Liver (tissue), 9 donors: ENCODE results near the gene EBLN2. TPM values are rescaled to one million over a fixed set of nuclear protein-coding genes. Genes with fewer than 3 reads are reported as not detected.
A peak's percentile ranks its signal among the peaks of the same experiment; 100 is the strongest.

Experiments
- DNase-seq: peaks from one replicate; pipeline ENCODE4 v3.0.0-alpha.2; 2017; ENCODE audit warnings: low spot score
- H3K27ac ChIP-seq, 2 donors: one replicate each; pipeline ENCODE4 v1.7.0; 2013; ENCODE audit warnings: inconsistent platforms in 2 of 2, low read length in 2 of 2, control low read depth in 1 of 2, low read depth in 1 of 2, mild to moderate bottlenecking in 1 of 2
- H3K27me3 ChIP-seq, 4 donors: one replicate each; pipeline versions ENCODE4 v1.6.1 to v1.7.0; 2013; ENCODE audit warnings: low read length in 3 of 4, inconsistent platforms in 1 of 4, mild to moderate bottlenecking in 1 of 4, moderate library complexity in 1 of 4; ENCODE audit not compliant: control insufficient read depth in 4 of 4, insufficient read depth in 4 of 4
- H3K36me3 ChIP-seq, 4 donors: one replicate each; pipeline versions ENCODE4 v1.6.1 to v1.7.0; 2013; ENCODE audit warnings: low read length in 3 of 4, mild to moderate bottlenecking in 3 of 4, low read depth in 1 of 4, moderate library complexity in 1 of 4; ENCODE audit not compliant: control insufficient read depth in 4 of 4, insufficient read depth in 3 of 4
- H3K4me1 ChIP-seq, 4 donors: one replicate each; pipeline versions ENCODE4 v1.6.1 to v1.7.0; 2013; ENCODE audit warnings: low read length in 3 of 4, mild to moderate bottlenecking in 3 of 4, moderate library complexity in 1 of 4; ENCODE audit not compliant: control insufficient read depth in 4 of 4, insufficient read depth in 4 of 4
- H3K4me3 ChIP-seq, 3 donors: one replicate each; pipeline versions ENCODE4 v1.6.1 to v1.7.0; 2013; ENCODE audit warnings: low read length in 3 of 3, control low read depth in 1 of 3, low read depth in 1 of 3, mild to moderate bottlenecking in 1 of 3
- H3K9ac ChIP-seq, 2 donors: one replicate each; pipeline ENCODE4 v1.7.0; 2013; ENCODE audit warnings: low read length in 2 of 2, mild to moderate bottlenecking in 2 of 2, moderate library complexity in 2 of 2, control low read depth in 1 of 2, low read depth in 1 of 2
- H3K9me3 ChIP-seq, 4 donors: one replicate each; pipeline versions ENCODE4 v1.6.1 to v1.7.0; 2013; ENCODE audit warnings: low read length in 3 of 4; ENCODE audit not compliant: control insufficient read depth in 4 of 4
- EGR1 ChIP-seq, 2 donors: IDR thresholded peaks; 2 replicates each; pipeline ENCODE4 v1.6.1; 2016 to 2018; ENCODE audit warnings: antibody characterized with exemption in 2 of 2, low read depth in 2 of 2
- GABPA ChIP-seq, 2 donors: IDR thresholded peaks in 1 of 2; conservative IDR thresholded peaks in 1 of 2; 2 replicates each; pipeline ENCODE4 v1.6.1; 2016; ENCODE audit warnings: antibody characterized with exemption in 2 of 2, mild to moderate bottlenecking in 1 of 2, moderate library complexity in 1 of 2
- HNF4A ChIP-seq, 2 donors: conservative IDR thresholded peaks; 2 replicates each; pipeline ENCODE4 v1.6.1; 2016; ENCODE audit warnings: antibody characterized with exemption in 2 of 2, mild to moderate bottlenecking in 2 of 2
- JUND ChIP-seq, 2 donors: IDR thresholded peaks; 2 replicates each; pipeline ENCODE4 v1.6.1; 2016; ENCODE audit warnings: antibody characterized with exemption in 2 of 2
- RAD21 ChIP-seq, 2 donors: IDR thresholded peaks; 2 replicates each; pipeline ENCODE4 v1.6.1; 2016; ENCODE audit warnings: antibody characterized with exemption in 2 of 2, mild to moderate bottlenecking in 2 of 2
- TAF1 ChIP-seq: conservative IDR thresholded peaks from 2 replicates; pipeline ENCODE4 v1.6.1; 2016; ENCODE audit warnings: antibody characterized with exemption, mild to moderate bottlenecking
- WGBS: extraction: QIAGEN DNeasy Blood & Tissue Kit; methylation state at CpG from one replicate; pipeline ENCODE4 v1.1.7; 2013; 5-methylcytosine and 5-hydroxymethylcytosine counted together
- polyA plus RNA-seq, 2 donors: library from polyadenylated mRNA; stranded (reverse) in 1 of 2; unstranded in 1 of 2; fragments of 200-250 nt in 1 of 2; fragments of >200 nt in 1 of 2; fragmentation: Nextera tagmentation in 1 of 2; extraction: Ambion mirVana in 1 of 2; gene quantifications; one replicate each; pipeline versions ENCODE4 v1.2.1 to v1.2.3, GENCODE V29; 2013 to 2015
- total RNA-seq, 2 donors: library from RNA; depleted of rRNA; stranded (reverse); fragments of >200 nt; gene quantifications; one replicate each; pipeline ENCODE4 v1.2.3, GENCODE V29; 2014
- TF ChIP-seq, protein P1 (sequence below): IDR thresholded peaks from 2 replicates; pipeline ENCODE4 v1.6.1; 2016; ENCODE audit warnings: antibody characterized with exemption
- TF ChIP-seq, protein P2 (sequence below): IDR thresholded peaks from 2 replicates; pipeline ENCODE4 v1.6.1; 2016; ENCODE audit warnings: antibody characterized with exemption
- TF ChIP-seq, protein P3 (sequence below): IDR thresholded peaks from 2 replicates; pipeline ENCODE4 v1.6.1; 2016; ENCODE audit warnings: antibody characterized with exemption, mild to moderate bottlenecking
- TF ChIP-seq, protein P4 (sequence below): IDR thresholded peaks from 2 replicates; pipeline ENCODE4 v1.6.1; 2016; ENCODE audit warnings: antibody characterized with exemption
- donor health status: healthy.
- donor health status: healthy.
- donor health status: healthy.
- donor health status: healthy.
- donor health status: healthy.

The EBLN2 gene
- total and polyA plus RNA-seq, 4 donors = 0.31 to 7.2 (median 2.0) TPM

DNA sequence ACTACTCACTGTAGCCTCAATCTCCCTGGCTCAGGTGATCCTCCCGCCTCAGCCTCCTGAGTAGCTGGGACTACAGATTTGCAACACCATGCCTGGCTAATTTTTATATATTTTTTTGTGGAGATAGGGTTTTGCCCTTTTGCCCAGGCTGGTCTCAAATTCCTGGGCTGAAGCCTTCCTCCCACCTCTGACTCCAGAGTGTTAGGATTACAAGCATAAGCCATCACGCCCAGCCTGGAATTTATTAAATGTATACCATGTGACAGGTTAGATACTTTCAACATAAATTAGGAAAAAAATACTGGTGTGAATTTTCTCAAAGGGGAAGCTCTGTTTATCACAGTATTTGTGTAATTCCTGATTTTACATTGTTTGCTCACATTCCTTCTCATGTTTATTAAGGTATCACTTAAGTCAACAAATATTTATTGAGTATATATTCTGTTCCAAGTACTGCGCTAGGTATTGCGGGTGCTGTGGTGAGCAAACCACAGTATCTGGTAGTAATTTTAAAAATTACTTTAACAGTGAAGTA lies 40.1 kb upstream of the EBLN2 start:
- Histone ChIP-seq H3K27ac (no peak overlapping the region), H3K4me1 (peaks cover 3 to 22% (median 10%) of the 10 kb centered on the region in 4 donors), H3K4me3 (no peak overlapping the region), H3K27me3 (no peaks in the 10 kb centered on the region), H3K9ac (no peak overlapping the region), H3K36me3 (peaks cover 0 to 2% (median 0%) of the 10 kb centered on the region in 4 donors), H3K9me3 (no peaks in the 10 kb centered on the region)
- WGBS = 38% methylated on average over 4 of the region's 4 CpGs
- no peak for DNase-seq
- TF ChIP-seq, protein P1, sequence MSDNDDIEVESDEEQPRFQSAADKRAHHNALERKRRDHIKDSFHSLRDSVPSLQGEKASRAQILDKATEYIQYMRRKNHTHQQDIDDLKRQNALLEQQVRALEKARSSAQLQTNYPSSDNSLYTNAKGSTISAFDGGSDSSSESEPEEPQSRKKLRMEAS = no peak
- peak in 1 of 2 donors; percentile 22 for TF ChIP-seq HNF4A (conservative IDR thresholded peaks at IDR 0.05)
- TF ChIP-seq, protein P2, sequence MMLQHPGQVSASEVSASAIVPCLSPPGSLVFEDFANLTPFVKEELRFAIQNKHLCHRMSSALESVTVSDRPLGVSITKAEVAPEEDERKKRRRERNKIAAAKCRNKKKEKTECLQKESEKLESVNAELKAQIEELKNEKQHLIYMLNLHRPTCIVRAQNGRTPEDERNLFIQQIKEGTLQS = no peak

DNA sequence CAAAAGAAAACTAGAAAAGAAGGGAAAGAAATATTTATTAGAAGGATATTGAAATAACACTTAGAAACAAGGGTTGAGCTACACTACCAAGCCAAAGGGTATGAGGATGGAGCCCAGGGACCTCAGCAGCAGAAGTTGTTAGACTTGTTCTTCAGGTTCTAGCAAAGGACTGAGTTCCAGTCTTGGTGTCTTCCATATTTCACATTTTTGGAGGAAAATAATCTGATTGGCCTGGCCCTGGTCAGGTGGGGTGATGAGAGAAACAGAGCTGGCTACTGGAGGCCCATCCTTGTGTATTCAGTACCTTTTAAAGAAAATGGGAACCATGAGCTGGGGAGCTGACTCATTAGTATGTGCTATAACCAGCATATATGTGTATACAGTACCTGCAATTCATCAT lies 36.6 kb upstream of the EBLN2 start:
- Histone ChIP-seq H3K27me3 (no peaks in the 10 kb centered on the region), H3K27ac (no peak overlapping the region), H3K4me1 (peaks cover 5 to 28% (median 21%) of the 10 kb centered on the region in 4 donors), H3K9ac (no peak overlapping the region), H3K4me3 (no peak overlapping the region), H3K9me3 (no peaks in the 10 kb centered on the region), H3K36me3 (no peaks in the 10 kb centered on the region)
- TF ChIP-seq, protein P3, sequence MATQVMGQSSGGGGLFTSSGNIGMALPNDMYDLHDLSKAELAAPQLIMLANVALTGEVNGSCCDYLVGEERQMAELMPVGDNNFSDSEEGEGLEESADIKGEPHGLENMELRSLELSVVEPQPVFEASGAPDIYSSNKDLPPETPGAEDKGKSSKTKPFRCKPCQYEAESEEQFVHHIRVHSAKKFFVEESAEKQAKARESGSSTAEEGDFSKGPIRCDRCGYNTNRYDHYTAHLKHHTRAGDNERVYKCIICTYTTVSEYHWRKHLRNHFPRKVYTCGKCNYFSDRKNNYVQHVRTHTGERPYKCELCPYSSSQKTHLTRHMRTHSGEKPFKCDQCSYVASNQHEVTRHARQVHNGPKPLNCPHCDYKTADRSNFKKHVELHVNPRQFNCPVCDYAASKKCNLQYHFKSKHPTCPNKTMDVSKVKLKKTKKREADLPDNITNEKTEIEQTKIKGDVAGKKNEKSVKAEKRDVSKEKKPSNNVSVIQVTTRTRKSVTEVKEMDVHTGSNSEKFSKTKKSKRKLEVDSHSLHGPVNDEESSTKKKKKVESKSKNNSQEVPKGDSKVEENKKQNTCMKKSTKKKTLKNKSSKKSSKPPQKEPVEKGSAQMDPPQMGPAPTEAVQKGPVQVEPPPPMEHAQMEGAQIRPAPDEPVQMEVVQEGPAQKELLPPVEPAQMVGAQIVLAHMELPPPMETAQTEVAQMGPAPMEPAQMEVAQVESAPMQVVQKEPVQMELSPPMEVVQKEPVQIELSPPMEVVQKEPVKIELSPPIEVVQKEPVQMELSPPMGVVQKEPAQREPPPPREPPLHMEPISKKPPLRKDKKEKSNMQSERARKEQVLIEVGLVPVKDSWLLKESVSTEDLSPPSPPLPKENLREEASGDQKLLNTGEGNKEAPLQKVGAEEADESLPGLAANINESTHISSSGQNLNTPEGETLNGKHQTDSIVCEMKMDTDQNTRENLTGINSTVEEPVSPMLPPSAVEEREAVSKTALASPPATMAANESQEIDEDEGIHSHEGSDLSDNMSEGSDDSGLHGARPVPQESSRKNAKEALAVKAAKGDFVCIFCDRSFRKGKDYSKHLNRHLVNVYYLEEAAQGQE = no peak
- TF ChIP-seq JUND (IDR thresholded peaks at IDR 0.05) = no peak
- no peak for TF ChIP-seq RAD21 (IDR thresholded peaks at IDR 0.05)
- no peak for TF ChIP-seq TAF1
- no peak for DNase-seq

DNA sequence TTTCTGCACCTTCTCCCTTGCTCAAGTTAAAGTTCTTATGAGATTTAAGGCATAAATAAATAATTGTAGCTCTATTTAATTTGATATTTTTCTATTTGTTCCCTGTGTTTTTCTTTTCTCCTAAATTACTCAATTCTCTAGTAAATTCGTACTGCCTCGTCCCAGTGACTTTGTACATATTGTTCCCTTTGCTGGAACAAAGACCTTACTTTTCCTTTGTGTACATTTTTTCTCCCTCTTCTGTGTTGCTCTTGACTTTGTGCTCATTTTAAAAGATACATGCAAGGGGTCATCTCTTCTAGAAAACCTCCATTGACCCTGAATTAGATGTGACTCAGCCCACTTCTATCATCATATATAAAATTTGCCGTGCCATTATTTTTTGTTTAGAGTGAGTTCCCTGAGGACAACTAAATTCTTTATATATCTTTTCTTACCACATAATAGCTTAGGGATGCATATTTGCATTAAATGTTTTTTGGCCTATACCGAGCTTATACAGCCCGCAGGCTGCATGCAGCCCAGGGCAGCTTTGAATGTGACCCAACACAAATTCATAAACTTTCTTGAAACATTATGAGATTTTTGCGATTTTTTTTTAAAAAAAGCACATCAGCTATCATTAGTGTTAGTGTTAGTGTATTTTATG lies 35.2 kb upstream of the EBLN2 start:
- WGBS = 70% methylated on average over 6 of the region's 6 CpGs
- Histone ChIP-seq H3K27me3 (no peaks in the 10 kb centered on the region), H3K4me1 (peaks cover 5 to 27% (median 20%) of the 10 kb centered on the region in 4 donors), H3K4me3 (no peak overlapping the region), H3K9me3 (no peaks in the 10 kb centered on the region), H3K9ac (no peak overlapping the region), H3K27ac (no peak overlapping the region), H3K36me3 (no peaks in the 10 kb centered on the region)
- no peak for DNase-seq
- TF ChIP-seq, protein P1 = no peak
- TF ChIP-seq, protein P3 = no peak
- TF ChIP-seq, protein P4, sequence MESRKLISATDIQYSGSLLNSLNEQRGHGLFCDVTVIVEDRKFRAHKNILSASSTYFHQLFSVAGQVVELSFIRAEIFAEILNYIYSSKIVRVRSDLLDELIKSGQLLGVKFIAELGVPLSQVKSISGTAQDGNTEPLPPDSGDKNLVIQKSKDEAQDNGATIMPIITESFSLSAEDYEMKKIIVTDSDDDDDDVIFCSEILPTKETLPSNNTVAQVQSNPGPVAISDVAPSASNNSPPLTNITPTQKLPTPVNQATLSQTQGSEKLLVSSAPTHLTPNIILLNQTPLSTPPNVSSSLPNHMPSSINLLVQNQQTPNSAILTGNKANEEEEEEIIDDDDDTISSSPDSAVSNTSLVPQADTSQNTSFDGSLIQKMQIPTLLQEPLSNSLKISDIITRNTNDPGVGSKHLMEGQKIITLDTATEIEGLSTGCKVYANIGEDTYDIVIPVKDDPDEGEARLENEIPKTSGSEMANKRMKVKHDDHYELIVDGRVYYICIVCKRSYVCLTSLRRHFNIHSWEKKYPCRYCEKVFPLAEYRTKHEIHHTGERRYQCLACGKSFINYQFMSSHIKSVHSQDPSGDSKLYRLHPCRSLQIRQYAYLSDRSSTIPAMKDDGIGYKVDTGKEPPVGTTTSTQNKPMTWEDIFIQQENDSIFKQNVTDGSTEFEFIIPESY = no peak
- TF ChIP-seq GABPA (IDR thresholded peaks at IDR 0.05 in 1 of 2, conservative IDR thresholded peaks at IDR 0.05 in 1 of 2) = no peak
- TF ChIP-seq EGR1 (IDR thresholded peaks at IDR 0.05; ENCODE audit: low read depth in 2 of 2) = no peak
